ENCODE data around the gene EME1.

The EME1 gene

GRCh38 chr17:50344731-50345365 lies 28.2 kb upstream of the EME1 start:
- no peak for TF ChIP-seq CTCF (IDR thresholded peaks at IDR 0.05; ENCODE audit: low read depth, low read length, missing control alignments)
- DNase-seq (ENCODE audit: low read depth): no peak
- no peak overlapping the region; the same call in 1 of the 2 replicates for H3K4me3 ChIP-seq (ENCODE audit: low read depth, low read length)

- peak within 1 kb of the TSS; percentile 91 for H3K4me3 ChIP-seq (ENCODE audit: low read depth, low read length)
- DNase-seq (ENCODE audit: low read depth): peak; percentile 42
- TF ChIP-seq CTCF (IDR thresholded peaks at IDR 0.05; ENCODE audit: low read depth, low read length, missing control alignments): no peak
These were observed 27.4 kb upstream of the EME1 start, which contains the start of gene XYLT2 for GRCh38 chr17:50345432-50346312. XYLT2 (plus strand) TSS chr17:50346126; CDS start chr17:50346141, 15 bp downstream.

GRCh38 chr17:50346313-50347116 lies 26.5 kb upstream of the EME1 start:
- no peak for DNase-seq (ENCODE audit: low read depth)

GRCh38 chr17:50347117-50347893 lies 25.7 kb upstream of the EME1 start:
- H3K4me3 ChIP-seq (ENCODE audit: low read depth, low read length): peak overlapping the region; percentile 91
- DNase-seq (ENCODE audit: low read depth): no peak
- TF ChIP-seq CTCF (IDR thresholded peaks at IDR 0.05; ENCODE audit: low read depth, low read length, missing control alignments): no peak

More at GRCh38 chr17:50346313-50347116, 26.5 kb upstream of the EME1 start:
- TF ChIP-seq CTCF (IDR thresholded peaks at IDR 0.05; ENCODE audit: low read depth, low read length, missing control alignments): no peak
- H3K4me3 ChIP-seq (ENCODE audit: low read depth, low read length): peak overlapping the region; percentile 91

GRCh38 chr17:50347894-50348291 lies 25.1 kb upstream of the EME1 start:
- no peak for TF ChIP-seq CTCF (IDR thresholded peaks at IDR 0.05; ENCODE audit: low read depth, low read length, missing control alignments)
- DNase-seq (ENCODE audit: low read depth): no peak
- no peak overlapping the region for H3K4me3 ChIP-seq (ENCODE audit: low read depth, low read length)

Data from GM12864 (cell line).